GM21619 (cell line): Measurements from ENCODE around the gene CLMP.
"Not testable (repeated sequence)": the region's sequence is repeated elsewhere in the genome, so short reads cannot be mapped to it uniquely, and the experiment has no call there.

Source experiments
- ATAC-seq: cut with Tn5 transposase; IDR thresholded peaks from one replicate; pipeline ENCODE4 v1.9.1; 2021; ENCODE audit not compliant: unreplicated experiment

CLMP gene

GRCh38 chr11:123088896-123089295 is 106.2 kb downstream of the CLMP start:
- ATAC-seq: not testable (repeated sequence)

DNA sequence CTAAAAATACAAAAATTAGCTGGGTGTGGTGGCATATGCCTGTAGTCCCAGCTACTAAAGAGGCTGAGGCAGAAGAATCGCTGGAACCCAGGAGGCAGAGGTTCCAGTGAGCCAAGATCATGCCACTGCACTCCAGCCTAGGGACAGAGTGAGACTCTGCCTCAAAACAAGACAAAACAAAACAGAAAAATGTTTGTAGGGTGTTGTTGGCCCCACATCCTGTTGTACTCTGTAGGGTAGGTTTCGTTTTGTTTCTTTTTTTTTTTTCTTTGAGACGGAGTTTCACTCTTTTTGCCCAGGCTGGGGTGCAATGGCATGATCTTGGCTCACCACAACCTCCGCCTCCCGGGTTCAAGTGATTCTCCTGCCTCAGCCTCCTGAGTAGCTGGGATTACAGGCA is 107.4 kb downstream of the CLMP start:
- peak; percentile 95 for ATAC-seq

GRCh38 chr11:123086305-123086704 is 108.7 kb downstream of the CLMP start:
- no peak for ATAC-seq

- no peak for ATAC-seq
Observed at GRCh38 chr11:123085497-123085896, 109.6 kb downstream of the CLMP start.

- no peak for ATAC-seq
Observed at GRCh38 chr11:123084454-123084853, 110.6 kb downstream of the CLMP start.

DNA sequence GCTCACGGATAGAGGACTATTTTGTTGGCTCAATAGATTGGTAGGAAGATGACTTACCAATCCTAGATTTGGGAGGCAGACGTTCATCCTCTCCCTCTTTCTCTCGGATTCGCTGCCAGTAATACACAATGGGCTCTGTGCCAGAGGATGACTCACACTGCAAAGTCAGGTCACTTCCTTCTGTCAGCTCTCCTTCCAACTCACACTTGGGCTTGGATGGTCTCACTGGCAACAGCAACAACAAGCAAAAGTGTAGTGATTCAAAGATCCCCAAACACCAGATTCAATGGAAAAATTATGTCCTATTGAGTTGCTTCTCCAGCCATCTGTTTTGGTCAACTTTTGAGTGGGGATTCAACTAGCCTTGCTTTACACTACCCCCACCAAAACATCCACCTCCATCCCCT is 111.4 kb downstream of the CLMP start:
- ATAC-seq: no peak

GRCh38 chr11:123082977-123083376 is 112.1 kb downstream of the CLMP start:
- ATAC-seq: no peak

- ATAC-seq: no peak
Observed at GRCh38 chr11:123080015-123080414, 115.0 kb downstream of the CLMP start.

- ATAC-seq: no peak
Observed at GRCh38 chr11:123076484-123076883, 118.6 kb downstream of the CLMP start.

GRCh38 chr11:123073343-123074057 is 121.5 kb downstream of the CLMP start:
- ATAC-seq: no peak

GRCh38 chr11:123072762-123073161 is 122.3 kb downstream of the CLMP start:
- ATAC-seq: no peak

DNA sequence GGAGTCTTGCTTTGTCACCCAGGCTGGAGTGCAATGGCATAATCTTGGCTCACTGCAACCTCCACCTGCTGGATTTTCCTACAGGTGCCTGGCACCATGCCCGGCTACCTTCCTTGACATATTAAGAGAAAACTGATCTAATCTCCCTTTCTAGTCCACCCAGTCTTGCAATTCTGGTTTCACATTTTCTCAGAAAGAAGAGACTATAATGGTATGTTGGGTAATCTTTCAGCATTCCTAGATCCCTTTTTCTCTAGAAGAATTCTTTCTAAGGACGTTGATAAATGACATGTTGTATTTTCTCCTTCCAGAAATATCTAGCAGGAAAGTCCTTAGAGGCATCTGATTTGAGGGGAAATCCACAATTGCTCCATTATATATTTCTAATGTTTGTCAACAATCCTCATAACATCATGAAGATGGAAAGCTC is 122.7 kb downstream of the CLMP start:
- no peak for ATAC-seq

DNA sequence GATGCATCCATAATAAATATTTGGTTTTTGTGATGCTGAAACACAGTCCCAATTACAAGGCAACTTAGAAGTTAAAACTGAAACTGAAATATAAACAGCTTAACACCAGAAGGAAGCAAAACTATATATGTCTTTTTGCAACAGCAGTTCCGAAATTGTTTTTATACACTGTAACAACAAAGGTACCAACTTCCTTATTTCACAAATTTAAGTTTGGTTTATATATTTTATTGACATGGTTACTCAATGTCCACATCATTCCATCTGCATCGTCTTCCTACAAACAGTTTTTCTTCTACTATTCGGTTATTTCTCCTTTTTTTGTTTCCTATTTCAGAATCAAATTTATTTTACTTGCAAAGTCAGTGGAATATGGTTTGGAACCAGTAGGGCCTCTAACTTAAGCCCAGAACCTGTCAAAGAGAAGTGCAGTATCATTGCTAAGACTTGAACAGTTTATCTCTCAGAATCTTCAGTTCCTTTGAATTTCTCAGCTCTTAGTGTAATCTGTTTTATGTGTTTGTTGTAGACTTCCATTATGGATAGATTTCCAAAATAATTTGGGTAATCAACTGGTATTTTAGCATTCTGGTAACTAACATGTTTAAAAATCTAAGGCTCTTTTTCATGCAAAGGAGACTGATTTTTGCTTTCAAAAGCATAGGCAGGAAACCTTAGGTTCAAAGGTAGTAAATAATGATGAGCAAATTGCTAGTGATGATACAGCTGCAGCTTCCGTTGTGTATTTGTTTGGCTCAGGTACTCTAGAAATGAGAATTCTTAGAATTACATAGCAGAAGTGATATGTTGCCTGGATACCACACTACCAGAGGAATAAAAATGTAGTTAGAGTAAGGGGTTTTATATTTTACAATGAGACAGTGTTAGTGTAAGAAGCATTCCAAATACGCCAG is 124.9 kb downstream of the CLMP start:
- peak; percentile 61 for ATAC-seq

DNA sequence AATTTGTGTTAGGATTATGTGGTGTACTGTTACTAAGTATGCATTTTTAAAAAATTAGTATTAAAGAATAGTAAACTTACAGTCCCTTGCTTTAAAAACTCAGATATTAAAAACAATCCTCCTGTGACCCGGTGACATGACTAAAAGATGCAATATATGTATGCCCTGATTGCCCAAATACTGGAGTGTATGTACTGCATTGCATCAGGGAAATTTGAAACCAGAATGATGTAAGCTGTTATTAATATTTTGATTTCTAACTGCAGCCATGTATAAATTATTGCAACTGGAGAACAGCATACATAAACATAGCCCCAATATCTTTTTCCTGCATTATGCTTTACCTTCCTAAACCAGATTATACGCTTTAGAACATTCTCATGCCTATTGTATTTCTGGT is 129.4 kb downstream of the CLMP start:
- ATAC-seq: no peak

DNA sequence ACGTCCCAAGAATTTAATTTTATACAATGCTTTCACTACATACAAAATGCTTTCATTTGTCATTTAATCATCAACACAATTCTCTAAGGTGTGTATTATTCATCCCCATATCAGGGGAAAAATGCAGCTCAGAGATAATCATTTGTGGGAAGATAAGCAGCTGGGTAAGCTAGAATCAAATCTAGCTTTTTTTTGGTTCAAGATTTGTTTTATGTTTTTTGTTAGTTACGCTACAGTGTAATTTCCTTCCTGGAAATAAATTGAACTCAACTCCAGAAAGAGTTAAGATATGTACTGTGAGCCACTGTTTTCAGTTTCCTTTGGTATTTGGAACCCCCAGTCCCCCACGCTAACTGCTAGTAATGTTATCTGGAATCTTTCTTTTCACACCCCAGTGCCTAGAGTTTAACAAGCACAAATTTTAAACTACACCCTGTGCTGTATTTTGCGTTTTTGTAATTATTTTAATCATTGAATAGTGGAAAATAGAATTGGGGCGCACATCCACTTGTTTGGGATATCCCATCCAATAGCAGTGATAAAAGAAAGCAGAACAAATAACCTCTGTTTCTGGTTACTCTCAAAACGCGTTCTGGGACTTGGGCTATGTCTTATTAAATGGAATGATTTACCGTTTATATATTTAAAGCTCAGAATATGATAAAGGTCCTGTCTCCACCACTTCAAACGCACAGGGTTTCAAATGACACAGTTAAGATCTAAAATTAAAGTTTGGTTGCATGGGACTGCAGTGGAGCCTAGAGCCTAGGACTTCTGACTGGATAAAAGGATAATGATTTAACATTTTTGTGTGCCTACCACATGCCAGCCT is 131.0 kb downstream of the CLMP start:
- no peak for ATAC-seq

- peak; percentile 0 for ATAC-seq
Observed at GRCh38 chr11:123062892-123063825, 131.9 kb downstream of the CLMP start.

GRCh38 chr11:123062158-123062891 is 132.7 kb downstream of the CLMP start:
- ATAC-seq: peak; percentile 84

GRCh38 chr11:123061403-123062157 is 133.5 kb downstream of the CLMP start, which contains the start of gene HSPA8:
TSS of gene HSPA8 (minus strand) at chr11:123062136. CDS start at chr11:123061324, 812 bp downstream.
- peak; percentile 12 for ATAC-seq
